ENCODE data around the gene ALCAM. TPM values are rescaled to one million over a fixed set of nuclear protein-coding genes. Genes with fewer than 3 reads are reported as not detected.

The ALCAM gene
- total RNA-seq, 4 donors from 2014 or later = 5.9 to 151 (median 19.0) TPM

DNA sequence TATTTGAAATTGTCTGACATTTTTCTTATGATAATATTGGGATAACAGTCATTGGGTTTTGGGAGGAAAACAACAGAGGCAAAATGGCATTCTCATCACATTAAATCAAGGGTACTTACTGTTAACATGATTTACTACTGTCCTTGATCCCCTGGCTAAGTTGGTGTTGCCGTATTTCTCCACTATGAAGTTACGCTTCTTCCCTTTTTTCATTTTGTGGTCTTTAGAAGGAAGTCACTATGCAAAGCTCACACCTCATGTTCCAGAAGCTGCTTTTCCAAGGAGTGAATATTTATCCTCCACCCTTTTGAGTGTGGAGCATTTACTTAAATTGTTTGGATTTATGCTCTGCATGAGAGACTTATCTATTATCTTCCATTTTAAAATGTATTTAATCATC is 63.7 kb downstream of the ALCAM start:
- no peaks in the 10 kb centered on the region for H3K4me1 ChIP-seq
- intact Hi-C loops (cut with DNase I; ENCODE audit: low total_unique reads) = no loop called here
- H3K4me3 ChIP-seq = no peak overlapping the region
- TF ChIP-seq, protein P1, sequence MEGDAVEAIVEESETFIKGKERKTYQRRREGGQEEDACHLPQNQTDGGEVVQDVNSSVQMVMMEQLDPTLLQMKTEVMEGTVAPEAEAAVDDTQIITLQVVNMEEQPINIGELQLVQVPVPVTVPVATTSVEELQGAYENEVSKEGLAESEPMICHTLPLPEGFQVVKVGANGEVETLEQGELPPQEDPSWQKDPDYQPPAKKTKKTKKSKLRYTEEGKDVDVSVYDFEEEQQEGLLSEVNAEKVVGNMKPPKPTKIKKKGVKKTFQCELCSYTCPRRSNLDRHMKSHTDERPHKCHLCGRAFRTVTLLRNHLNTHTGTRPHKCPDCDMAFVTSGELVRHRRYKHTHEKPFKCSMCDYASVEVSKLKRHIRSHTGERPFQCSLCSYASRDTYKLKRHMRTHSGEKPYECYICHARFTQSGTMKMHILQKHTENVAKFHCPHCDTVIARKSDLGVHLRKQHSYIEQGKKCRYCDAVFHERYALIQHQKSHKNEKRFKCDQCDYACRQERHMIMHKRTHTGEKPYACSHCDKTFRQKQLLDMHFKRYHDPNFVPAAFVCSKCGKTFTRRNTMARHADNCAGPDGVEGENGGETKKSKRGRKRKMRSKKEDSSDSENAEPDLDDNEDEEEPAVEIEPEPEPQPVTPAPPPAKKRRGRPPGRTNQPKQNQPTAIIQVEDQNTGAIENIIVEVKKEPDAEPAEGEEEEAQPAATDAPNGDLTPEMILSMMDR (IDR thresholded peaks at IDR 0.05) = no peak
- no peak for TF ChIP-seq POLR2A (IDR thresholded peaks at IDR 0.05)
- H3K9me3 ChIP-seq = no peaks in the 10 kb centered on the region
- no peaks in the 10 kb centered on the region for H3K27me3 ChIP-seq
- H3K36me3 ChIP-seq = peaks cover 0 to 4% of the 10 kb centered on the region in 2 donors
- no peak for DNase-seq
- no peak overlapping the region for H3K27ac ChIP-seq

DNA sequence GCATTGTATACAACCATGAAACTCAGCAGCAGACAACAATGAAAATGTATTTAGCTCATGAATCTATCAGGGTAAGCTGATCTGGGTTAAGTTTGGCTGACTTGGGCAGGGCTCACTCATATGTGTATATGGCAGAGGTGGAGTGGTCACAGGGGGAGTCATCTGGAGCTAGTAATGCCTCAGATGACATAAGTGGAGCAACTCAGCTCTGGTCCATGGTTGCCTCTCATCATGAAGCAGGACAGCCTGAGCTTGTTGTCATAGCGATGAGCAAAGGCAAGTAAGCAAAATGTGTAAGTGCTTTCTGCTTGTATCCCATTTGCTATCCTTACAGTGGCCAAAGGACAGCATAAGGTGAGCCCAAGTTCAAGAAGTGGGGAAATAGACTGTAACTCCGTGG is 64.5 kb downstream of the ALCAM start:
- no peak overlapping the region for H3K27ac ChIP-seq
- H3K36me3 ChIP-seq = peaks cover 0 to 4% of the 10 kb centered on the region in 2 donors
- H3K4me1 ChIP-seq = no peaks in the 10 kb centered on the region
- H3K9me3 ChIP-seq = no peaks in the 10 kb centered on the region
- no peaks in the 10 kb centered on the region for H3K27me3 ChIP-seq
- intact Hi-C loops (cut with DNase I; ENCODE audit: low total_unique reads) = no loop called here
- DNase-seq = no peak
- no peak overlapping the region for H3K4me3 ChIP-seq
- no peak for TF ChIP-seq POLR2A (IDR thresholded peaks at IDR 0.05)
- TF ChIP-seq, protein P1 (IDR thresholded peaks at IDR 0.05) = no peak

DNA sequence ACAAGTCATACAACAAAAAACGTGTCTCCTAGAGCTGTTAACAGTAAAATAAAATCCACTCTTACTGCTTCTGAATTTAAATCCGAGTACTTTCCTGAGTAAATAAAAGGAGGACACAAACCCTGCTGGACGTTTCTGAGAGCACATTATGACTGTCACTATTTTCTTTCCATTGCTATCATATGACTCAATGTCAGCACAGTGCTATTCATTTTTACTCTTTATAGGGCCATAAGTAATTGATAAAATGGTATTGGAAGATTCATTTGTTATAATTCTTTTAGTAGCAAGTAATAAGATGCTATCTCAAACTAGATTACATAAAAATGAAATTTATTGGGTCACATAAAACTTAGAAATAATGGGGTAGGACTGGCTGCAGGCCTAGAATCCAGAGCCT is 68.6 kb downstream of the ALCAM start:
- Histone ChIP-seq H3K4me1 (no peaks in the 10 kb centered on the region), H3K36me3 (no peaks in the 10 kb centered on the region), H3K27ac (no peak overlapping the region), H3K9me3 (no peaks in the 10 kb centered on the region), H3K27me3 (no peaks in the 10 kb centered on the region), H3K4me3 (no peak overlapping the region)
- no peak for DNase-seq
- TF ChIP-seq, protein P1 (IDR thresholded peaks at IDR 0.05) = no peak
- TF ChIP-seq POLR2A (IDR thresholded peaks at IDR 0.05) = no peak
- intact Hi-C loops (cut with DNase I; ENCODE audit: low total_unique reads) = no loop called here

DNA sequence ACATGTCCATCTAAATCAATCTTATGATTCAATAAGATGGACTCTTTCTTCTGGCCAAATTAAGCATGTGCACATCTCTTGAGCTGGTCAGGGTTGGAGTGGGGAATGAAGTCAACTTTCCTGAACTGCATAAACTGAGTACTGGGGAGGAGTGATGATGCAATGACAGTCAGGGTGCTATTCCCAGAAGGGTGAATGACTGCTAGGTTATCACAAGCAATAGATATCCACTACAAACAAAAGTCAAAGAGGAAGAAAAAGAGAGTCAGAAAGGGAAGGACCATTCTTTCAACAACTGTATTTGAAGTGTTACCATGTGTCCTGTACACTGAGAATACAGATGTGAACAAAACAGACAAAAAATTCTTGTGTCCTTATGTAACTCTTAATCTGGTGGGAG is 70.0 kb downstream of the ALCAM start:
- intact Hi-C loops (cut with DNase I; ENCODE audit: low total_unique reads) = no loop called here
- no peak for DNase-seq
- Histone ChIP-seq H3K36me3 (no peaks in the 10 kb centered on the region), H3K4me1 (no peaks in the 10 kb centered on the region), H3K4me3 (no peak overlapping the region), H3K27ac (no peak overlapping the region), H3K27me3 (no peaks in the 10 kb centered on the region), H3K9me3 (no peaks in the 10 kb centered on the region)
- TF ChIP-seq, protein P1 (IDR thresholded peaks at IDR 0.05) = no peak
- no peak for TF ChIP-seq POLR2A (IDR thresholded peaks at IDR 0.05)

DNA sequence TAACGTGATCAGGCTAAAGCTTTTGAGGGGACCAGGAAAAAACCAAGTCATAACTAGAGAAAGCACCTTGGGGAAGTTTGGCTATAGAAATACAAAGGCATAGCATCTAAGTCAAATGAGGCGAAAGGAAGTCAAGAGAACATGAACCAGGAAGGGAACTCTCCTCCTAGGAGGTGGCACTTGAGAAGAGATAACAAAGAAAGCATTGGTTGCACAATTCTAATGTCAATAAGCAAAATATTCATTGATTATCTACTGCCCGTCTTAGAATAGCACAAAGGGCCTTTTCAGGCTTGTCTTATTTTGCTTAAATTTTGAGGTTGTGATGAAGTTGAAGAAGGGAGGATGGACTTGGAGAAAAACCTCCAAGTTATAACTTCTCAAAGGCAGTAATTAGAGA is 73.4 kb downstream of the ALCAM start:
- Histone ChIP-seq H3K36me3 (no peaks in the 10 kb centered on the region), H3K27me3 (no peaks in the 10 kb centered on the region), H3K9me3 (no peaks in the 10 kb centered on the region), H3K4me3 (no peak overlapping the region), H3K27ac (no peak overlapping the region), H3K4me1 (no peaks in the 10 kb centered on the region)
- no peak for TF ChIP-seq POLR2A (IDR thresholded peaks at IDR 0.05)
- TF ChIP-seq, protein P1 (IDR thresholded peaks at IDR 0.05) = no peak
- no peak for DNase-seq
- intact Hi-C loops (cut with DNase I; ENCODE audit: low total_unique reads) = no loop called here

Measured in uterus (tissue), 4 donors.